Measurements from ENCODE around the gene CTNNBL1.
"Not testable (repeated sequence)": the region's sequence is repeated elsewhere in the genome, so short reads cannot be mapped to it uniquely, and the experiment has no call there.

The CTNNBL1 gene

DNA sequence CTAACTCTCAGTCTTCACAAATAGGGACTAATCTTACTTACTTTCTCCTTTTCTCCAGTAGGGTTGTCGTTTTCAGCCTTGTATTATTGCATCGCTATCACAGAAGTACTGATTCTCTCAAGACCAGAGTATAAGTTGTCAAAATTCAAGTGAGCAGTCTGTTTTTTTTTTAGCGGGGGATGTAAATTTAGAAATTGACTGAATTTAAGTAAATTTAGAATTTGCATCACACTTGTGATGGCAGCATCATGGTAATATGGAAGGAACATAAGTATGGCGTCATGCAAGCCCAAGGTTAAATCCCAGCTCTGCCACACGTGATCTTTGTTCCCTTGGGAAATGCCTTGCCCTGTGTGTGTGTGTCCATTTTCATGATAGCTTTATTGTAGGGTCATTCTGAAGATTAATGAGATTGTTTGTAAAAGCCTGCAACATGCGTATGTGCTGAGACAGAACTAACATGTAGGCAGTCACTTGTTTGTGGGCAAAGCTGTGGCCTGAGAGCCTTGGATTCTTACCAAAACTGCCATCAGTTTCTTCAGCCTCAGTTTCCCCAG, 156.3 kb downstream of the CTNNBL1 start:
- no peak for TF ChIP-seq CTCF (conservative IDR thresholded peaks at IDR 0.05; ENCODE audit: control insufficient read depth, insufficient read depth, low read depth, low read length)
- no peak overlapping the region for H3K4me3 ChIP-seq (ENCODE audit: control insufficient read depth, low read depth, low read length)
- no peak for DNase-seq (ENCODE audit: low read depth)

GRCh38 chr20:37850724-37851355, 157.0 kb downstream of the CTNNBL1 start:
- H3K4me3 ChIP-seq (ENCODE audit: control insufficient read depth, low read depth, low read length): no peak overlapping the region
- peak; percentile 37 for DNase-seq (ENCODE audit: low read depth)
- TF ChIP-seq CTCF (conservative IDR thresholded peaks at IDR 0.05; ENCODE audit: control insufficient read depth, insufficient read depth, low read depth, low read length): no peak

GRCh38 chr20:37852666-37853065, 158.8 kb downstream of the CTNNBL1 start:
- TF ChIP-seq CTCF (conservative IDR thresholded peaks at IDR 0.05; ENCODE audit: control insufficient read depth, insufficient read depth, low read depth, low read length): no peak
- peak; percentile 26 for DNase-seq (ENCODE audit: low read depth)
- H3K4me3 ChIP-seq (ENCODE audit: control insufficient read depth, low read depth, low read length): no peak overlapping the region

DNA sequence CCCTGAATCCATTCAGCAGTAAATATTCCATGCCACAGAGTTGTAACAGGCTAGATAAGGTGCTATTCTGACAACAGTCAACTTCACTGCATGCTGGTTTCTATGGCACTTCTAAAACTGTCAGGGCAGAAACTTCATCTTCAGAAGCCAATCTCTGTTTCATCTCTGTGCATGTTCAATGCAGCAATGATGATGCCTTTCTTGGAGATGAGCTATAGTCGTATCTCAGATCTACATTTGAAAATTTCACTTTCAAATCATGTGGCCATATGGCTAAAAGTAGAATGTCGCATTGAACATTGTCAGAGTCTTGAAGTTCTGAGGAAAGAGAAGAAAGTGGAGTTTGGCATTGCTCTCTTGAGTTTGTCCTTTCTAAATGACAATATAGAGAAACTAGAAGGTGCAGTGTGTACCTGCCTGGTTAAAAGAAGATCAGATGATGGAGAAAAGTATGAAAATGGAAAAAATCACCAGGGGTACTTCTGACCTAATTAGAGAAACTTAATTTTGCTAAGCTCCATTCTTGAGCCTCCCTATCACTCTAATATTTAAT, 160.1 kb downstream of the CTNNBL1 start:
- H3K4me3 ChIP-seq (ENCODE audit: control insufficient read depth, low read depth, low read length): no peak overlapping the region
- DNase-seq (ENCODE audit: low read depth): no peak
- TF ChIP-seq CTCF (conservative IDR thresholded peaks at IDR 0.05; ENCODE audit: control insufficient read depth, insufficient read depth, low read depth, low read length): no peak

DNA sequence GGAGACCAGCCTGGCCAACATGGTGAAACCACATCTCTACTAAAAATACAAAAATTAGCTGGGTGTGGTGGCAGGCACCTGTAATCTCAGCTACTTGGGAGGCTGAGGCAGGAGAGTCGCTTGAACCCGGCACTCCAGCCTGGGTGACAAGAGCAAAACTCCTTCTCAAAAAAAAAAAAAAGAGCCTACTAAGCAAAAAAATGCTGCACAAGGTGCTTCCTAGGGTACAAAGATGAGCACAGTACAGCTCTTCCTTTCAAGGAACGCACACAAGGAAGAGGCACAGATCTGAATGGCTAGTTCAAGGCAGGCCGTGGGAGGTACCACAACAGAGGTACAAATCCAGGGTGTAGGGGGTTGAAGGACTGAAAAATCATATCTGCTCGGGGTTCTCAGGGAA, 162.2 kb downstream of the CTNNBL1 start:
- H3K4me3 ChIP-seq (ENCODE audit: control insufficient read depth, low read depth, low read length); DNase-seq (ENCODE audit: low read depth): not testable (repeated sequence)

DNA sequence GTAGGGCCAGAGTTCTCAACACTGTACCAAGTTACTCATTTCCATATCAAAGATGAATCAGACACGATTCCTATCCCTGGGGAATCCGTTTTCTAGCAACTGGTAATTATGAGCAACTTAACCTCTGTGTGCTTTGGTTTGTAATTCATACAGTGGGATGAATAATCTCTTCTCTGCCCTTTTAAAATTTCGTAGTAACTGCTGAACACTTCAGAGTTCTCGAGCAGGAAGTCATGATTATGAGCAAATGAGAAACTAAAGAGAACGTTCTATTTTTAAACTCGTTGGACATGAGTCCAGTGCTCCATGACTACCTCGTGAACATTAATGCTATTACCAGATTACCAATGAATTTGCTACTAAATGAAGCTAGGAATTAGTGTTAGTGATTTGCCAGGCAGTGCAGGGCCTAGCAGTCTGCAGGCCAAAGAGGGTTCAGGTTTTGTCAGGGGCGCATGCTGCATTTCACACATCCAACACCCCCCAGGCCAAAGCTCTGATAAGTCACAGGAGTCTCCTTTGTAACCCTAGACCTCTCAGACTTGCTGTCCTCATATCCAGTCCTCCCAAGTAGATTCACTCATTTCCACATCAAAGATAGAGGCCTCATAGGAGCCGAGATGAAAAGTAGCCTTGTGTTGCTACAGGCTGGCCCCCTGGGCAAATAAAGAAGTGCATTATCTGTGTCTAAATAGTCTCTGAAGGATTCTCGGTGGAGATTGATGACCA, 163.3 kb downstream of the CTNNBL1 start:
- TF ChIP-seq CTCF (conservative IDR thresholded peaks at IDR 0.05; ENCODE audit: control insufficient read depth, insufficient read depth, low read depth, low read length): no peak
- DNase-seq (ENCODE audit: low read depth): peak; percentile 95
- no peak overlapping the region for H3K4me3 ChIP-seq (ENCODE audit: control insufficient read depth, low read depth, low read length)

All from fibroblast of mammary gland (primary cell).